Upper lobe of left lung (tissue), 4 donors: ENCODE results near the gene ATF7.

Experiments used
- EP300 ChIP-seq, 4 donors: sonication (generic); formaldehyde crosslinking; IDR thresholded peaks; one replicate each; pipeline ENCODE4 v1.5.1; 2017; ENCODE audit warnings: antibody characterized with exemption in 4 of 4, control low read depth in 2 of 4
- POLR2A ChIP-seq, 4 donors: fragments of 450-650 bp; IDR thresholded peaks; one replicate each; pipeline ENCODE4 v1.5.1; 2016 to 2017; ENCODE audit warnings: antibody characterized with exemption in 4 of 4, mild to moderate bottlenecking in 2 of 4
- TF ChIP-seq, protein P1 (sequence below), 6 experiments: fragments of 450-650 bp in 4 of 6; fragments of 200-600 bp in 2 of 6; sonication (generic) in 2 of 6; IDR thresholded peaks; one replicate each; pipeline ENCODE4 v1.5.1; 2016 to 2019; ENCODE audit warnings: antibody characterized with exemption in 6 of 6

DNA sequence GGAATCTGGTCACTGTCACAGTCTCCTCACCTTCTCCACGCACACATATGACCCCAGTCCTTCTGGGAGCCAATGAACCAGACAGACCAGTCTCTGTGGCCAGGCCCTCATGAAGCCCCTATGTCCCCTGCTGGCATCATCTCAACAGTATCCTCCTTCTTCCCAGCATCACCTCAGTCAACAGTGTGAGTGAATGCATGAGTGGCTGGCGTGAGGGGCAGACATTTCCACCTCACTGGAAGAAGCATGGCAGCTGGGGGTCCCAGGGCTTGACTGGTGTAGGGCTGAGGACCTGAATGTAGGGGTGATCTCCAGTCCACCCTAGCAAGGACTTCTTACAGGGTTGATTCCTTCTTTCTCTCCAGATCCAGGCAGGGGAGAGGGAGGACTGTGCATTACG, 128.7 kb downstream of the ATF7 start:
- TF ChIP-seq, protein P1, sequence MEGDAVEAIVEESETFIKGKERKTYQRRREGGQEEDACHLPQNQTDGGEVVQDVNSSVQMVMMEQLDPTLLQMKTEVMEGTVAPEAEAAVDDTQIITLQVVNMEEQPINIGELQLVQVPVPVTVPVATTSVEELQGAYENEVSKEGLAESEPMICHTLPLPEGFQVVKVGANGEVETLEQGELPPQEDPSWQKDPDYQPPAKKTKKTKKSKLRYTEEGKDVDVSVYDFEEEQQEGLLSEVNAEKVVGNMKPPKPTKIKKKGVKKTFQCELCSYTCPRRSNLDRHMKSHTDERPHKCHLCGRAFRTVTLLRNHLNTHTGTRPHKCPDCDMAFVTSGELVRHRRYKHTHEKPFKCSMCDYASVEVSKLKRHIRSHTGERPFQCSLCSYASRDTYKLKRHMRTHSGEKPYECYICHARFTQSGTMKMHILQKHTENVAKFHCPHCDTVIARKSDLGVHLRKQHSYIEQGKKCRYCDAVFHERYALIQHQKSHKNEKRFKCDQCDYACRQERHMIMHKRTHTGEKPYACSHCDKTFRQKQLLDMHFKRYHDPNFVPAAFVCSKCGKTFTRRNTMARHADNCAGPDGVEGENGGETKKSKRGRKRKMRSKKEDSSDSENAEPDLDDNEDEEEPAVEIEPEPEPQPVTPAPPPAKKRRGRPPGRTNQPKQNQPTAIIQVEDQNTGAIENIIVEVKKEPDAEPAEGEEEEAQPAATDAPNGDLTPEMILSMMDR (IDR thresholded peaks at IDR 0.05), result no peak
- no peak for TF ChIP-seq POLR2A (IDR thresholded peaks at IDR 0.05)
- no peak for TF ChIP-seq EP300 (IDR thresholded peaks at IDR 0.05)
